ENCODE data around the gene GTF2H1.
"Not testable (repeated sequence)": the region's sequence is repeated elsewhere in the genome, so short reads cannot be mapped to it uniquely, and the experiment has no call there.

GTF2H1 gene

GRCh38 chr11:18375941-18376340, 53.6 kb downstream of the GTF2H1 start:
- no peak for DNase-seq (ENCODE audit: low spot score)

- no peak for DNase-seq (ENCODE audit: low spot score)
Measured at GRCh38 chr11:18379201-18379600, 56.8 kb downstream of the GTF2H1 start.

GRCh38 chr11:18383388-18384156, 61.2 kb downstream of the GTF2H1 start:
- peak; percentile 96 for DNase-seq (ENCODE audit: low spot score)

DNA sequence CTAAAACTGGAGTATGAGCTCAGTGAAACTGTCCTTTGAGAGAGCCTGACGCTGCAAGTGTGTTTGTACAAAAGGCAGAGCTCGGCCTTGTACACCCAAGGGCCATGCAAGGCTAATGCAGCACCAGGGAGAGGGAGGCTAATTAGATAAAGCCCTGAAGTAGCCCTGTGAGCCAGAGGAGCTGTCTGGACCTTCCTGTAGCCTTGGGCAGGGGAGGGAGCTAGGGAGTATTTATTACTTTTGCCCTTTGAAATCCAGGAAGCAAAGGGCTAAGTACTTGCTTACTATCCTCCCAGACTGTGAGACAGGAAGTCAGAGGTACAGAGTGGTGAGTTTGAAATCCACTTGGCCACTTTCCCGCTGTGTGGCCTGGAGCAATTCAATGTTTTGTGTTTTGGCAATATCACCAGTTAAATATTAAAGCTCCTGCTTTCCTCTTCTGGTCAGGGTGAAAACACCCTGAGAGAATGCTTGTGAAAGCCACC, 61.8 kb downstream of the GTF2H1 start:
- peak; percentile 81 for DNase-seq (ENCODE audit: low spot score)

DNA sequence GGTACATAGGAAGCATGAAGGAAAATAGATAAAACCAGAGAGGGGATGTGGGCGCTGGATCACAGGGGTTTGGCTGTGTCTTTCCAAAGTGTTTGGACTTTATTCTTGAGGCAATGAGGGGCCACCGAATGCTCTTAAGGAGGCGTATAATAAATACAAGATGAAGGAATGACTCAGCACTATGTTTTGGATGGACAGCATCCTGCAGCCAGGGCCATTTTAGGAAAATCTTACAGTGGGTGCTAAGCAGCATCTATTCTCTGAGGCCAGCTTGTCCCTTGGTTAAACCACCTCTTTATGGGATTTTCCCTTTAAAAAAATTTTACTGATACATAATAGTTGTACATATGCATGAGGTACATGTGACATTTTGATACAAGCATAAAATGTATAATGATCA, 67.7 kb downstream of the GTF2H1 start:
- DNase-seq (ENCODE audit: low spot score): no peak

DNA sequence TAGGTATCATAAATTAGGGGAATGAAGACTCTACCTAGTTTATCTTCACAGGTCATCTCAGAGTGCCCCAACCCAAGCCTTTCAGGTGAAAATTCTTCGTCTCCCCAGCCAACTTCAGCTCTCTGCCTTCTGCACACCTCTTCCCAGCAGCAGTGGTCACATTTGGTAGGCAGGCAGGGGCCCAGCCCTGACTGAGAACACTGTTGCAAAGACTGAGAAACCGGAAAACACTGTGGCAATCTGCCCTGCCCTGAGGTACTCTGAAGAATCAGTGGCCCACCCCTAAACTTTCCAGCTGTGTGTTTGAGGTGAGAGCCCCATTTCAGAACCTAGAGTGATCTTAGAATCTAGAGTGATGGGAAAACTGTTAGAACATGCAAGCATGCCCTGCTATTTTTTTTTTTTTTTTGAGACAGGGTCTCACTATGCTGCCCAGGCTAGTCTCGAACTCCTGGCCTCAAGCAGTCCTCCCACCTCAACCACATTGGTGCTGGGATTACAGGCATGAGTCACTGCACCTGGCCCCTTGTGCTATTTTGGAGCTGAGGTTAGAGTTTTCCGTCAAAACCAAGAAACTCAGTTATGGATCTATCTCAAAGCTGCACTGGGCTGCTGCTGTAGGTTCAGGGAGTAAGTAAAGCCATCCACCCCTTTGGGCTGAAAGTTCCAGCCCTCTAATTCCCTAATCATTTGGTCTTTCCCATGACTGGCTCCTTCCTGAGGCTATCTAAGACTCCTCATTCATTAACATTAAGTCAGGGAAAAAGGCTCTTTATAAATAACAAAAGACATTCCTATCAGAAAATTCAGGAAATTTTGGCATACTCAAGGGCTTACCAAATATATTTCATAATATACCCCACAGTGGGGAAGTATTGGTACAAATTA, 70.3 kb downstream of the GTF2H1 start:
- no peak for DNase-seq (ENCODE audit: low spot score)

- DNase-seq (ENCODE audit: low spot score): peak; percentile 31
Measured at GRCh38 chr11:18393581-18394274, 71.4 kb downstream of the GTF2H1 start.

- DNase-seq (ENCODE audit: low spot score): peak; percentile 97
Measured at GRCh38 chr11:18394275-18394927, 72.0 kb downstream of the GTF2H1 start, which contains the start of gene LDHA. Gene LDHA (plus strand): TSS chr11:18394563. CDS start chr11:18396843, 2,280 bp downstream.

DNA sequence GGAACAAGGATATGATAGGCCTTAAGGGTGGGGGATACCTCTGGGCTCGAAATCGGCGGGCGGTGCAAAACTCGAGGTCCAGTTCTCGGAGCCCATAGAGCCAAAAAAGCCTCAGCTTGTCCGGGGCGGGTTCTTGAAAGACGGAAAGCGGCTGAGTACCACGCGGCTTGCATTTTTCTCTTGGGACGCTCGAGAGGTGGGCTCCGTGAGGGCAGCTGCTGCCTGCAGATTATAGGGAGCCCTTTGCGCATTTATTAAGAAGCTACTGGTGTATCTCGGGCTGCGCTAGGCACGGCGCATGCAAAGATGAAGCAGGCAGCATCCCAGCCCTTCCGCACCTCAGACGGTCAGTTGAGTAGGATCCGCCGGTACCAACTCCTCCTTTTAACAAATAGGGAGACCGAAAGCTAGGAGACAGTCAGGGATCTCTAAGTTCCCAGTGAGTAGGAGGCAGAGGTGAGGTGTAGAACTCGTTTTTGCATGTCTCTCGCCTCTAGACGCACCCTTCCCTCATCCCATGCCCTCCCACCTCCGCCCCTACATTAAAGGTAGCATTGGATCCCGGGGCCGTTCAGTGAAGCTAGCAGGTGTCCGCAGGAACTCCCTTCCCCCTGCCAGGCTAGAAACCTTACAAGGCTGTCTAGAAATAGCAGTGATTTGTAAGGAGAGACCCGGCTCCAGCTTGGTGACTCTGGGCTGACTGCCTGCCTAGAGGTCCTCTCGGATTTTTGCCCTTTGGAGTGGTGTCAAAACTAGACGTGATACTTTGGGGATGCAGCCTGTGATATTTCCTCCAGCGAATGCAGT, 72.8 kb downstream of the GTF2H1 start:
- DNase-seq (ENCODE audit: low spot score): no peak

GRCh38 chr11:18395735-18396504, 73.6 kb downstream of the GTF2H1 start:
- DNase-seq (ENCODE audit: low spot score): peak; percentile 96

DNA sequence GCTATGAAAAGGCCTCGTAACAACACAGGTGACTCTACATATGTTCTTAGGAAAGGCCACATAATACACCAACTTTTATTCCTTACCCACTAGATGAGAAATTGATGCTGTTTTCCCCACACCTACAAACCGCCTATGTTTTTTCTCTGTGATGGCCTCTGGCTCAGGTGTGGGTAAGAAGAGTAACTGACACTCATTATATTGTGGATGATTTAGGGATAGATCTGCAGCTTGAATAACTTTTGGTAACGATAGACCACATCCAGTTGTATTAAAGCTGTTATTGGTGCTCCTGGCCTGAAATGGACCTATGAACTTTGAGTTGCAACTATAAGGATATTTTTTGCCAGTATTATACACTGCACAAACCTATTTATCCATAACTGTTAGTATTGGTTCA, 75.6 kb downstream of the GTF2H1 start:
- DNase-seq (ENCODE audit: low spot score): no peak

- not testable (repeated sequence) for DNase-seq (ENCODE audit: low spot score)
Measured at GRCh38 chr11:18401077-18401476, 78.7 kb downstream of the GTF2H1 start.

DNA sequence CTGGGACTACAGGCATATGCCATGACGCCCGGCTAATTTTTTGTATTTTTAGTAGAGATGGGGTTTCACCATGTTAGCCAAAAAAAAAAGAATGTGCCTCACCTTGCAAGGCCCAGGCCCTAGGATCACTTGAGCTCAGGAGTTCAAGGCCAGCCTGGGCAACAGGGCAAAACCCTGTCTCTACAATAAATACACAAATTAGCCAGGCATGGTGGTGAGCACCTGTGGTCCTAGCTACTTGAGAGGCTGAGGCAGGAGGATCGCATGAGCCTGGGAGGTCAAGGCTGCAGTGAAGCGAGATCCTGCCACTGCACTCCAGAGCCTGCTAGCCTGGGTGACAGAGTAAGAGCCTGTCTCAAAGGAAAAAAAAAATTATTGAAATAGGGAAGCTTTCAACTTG, 81.7 kb downstream of the GTF2H1 start:
- no peak for DNase-seq (ENCODE audit: low spot score)

DNA sequence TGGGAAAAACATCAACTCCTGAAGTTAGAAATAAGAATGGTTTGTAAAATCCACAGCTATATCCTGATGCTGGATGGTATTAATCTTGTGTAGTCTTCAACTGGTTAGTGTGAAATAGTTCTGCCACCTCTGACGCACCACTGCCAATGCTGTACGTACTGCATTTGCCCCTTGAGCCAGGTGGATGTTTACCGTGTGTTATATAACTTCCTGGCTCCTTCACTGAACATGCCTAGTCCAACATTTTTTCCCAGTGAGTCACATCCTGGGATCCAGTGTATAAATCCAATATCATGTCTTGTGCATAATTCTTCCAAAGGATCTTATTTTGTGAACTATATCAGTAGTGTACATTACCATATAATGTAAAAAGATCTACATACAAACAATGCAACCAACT, 85.0 kb downstream of the GTF2H1 start:
- DNase-seq (ENCODE audit: low spot score): not testable (repeated sequence)

DNA sequence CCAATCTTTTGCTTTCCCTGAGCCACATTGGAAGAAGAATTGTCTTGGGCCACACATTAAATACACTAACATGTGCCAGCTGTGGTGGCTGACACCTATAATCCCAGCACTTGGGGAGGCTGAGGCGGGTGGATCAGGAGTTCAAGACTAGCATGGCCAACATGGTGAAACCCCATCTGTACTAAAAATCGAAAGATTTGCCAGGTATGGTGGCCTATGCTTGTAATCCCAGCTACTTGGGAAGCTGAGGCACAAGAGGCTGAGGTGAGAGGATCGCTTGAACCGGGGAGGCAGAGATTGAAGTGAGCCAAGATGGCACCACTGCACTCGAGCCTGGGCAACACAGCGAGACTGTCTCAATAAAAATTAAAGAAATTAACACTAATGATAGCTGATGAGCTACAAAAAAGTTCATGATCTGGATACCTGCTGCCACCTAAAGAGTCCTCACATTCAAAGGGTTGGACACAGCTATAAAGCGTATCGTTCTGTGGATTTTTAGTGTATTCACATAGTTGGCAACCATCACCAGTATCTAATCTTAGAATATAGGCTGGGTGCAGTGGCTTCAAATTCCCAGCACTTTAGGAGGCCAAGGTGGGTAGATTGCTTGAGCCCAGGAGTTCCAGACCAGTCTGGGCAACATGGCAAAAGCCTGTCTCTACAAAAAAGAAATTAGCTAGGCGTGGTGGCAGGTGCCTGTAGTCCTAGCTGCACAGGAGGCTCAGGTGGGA, 86.4 kb downstream of the GTF2H1 start:
- no peak for DNase-seq (ENCODE audit: low spot score)

GRCh38 chr11:18416459-18416858, 94.1 kb downstream of the GTF2H1 start:
- DNase-seq (ENCODE audit: low spot score): no peak

All from AG08395 (cell line).